Neural progenitor cell (in vitro differentiated cells): ENCODE results near the gene RPS6KA2. TPM values are rescaled to one million over a fixed set of nuclear protein-coding genes. Genes with fewer than 3 reads are reported as not detected.

Experiments
- DNase-seq: peaks from one replicate; pipeline ENCODE4 v3.0.0-alpha.2; 2016; ENCODE audit warnings: low spot score
- H2AFZ ChIP-seq: fragments of 200-600 bp; sonication (generic); replicated peaks from 2 replicates; pipeline ENCODE4 v1.6.1; 2016; ENCODE audit warnings: antibody characterized with exemption
- H3F3A ChIP-seq: fragments of 200-600 bp; sonication (generic); 2 replicates; pipeline ENCODE4 v1.6.1; 2016; ENCODE audit warnings: antibody characterized with exemption, low read depth
- H3K27ac ChIP-seq: fragments of 200-600 bp; sonication (generic); 2 replicates; pipeline ENCODE4 v1.5.1; 2016; ENCODE audit warnings: mild to moderate bottlenecking
- H3K27me3 ChIP-seq: fragments of 200-600 bp; sonication (generic); 2 replicates; pipeline ENCODE4 v1.6.1; 2016; ENCODE audit warnings: mild to moderate bottlenecking, moderate library complexity
- H3K36me3 ChIP-seq: fragments of 200-600 bp; sonication (generic); 2 replicates; pipeline ENCODE4 v1.5.1; 2016
- H3K4me1 ChIP-seq: fragments of 200-600 bp; sonication (generic); 2 replicates; pipeline ENCODE4 v1.6.1; 2016; ENCODE audit warnings: mixed run types
- H3K4me2 ChIP-seq: fragments of 200-600 bp; sonication (generic); 2 replicates; pipeline ENCODE4 v1.6.1; 2016
- H3K4me3 ChIP-seq: fragments of 200-600 bp; sonication (generic); 2 replicates; pipeline ENCODE4 v1.5.1; 2016
- H3K79me2 ChIP-seq: fragments of 200-600 bp; sonication (generic); 2 replicates; pipeline ENCODE4 v1.6.1; 2016; ENCODE audit warnings: low read depth
- H3K9ac ChIP-seq: fragments of 200-600 bp; sonication (generic); 2 replicates; pipeline ENCODE4 v1.6.1; 2016
- H3K9me3 ChIP-seq: fragments of 200-600 bp; sonication (generic); 2 replicates; pipeline ENCODE4 v1.5.1; 2016; ENCODE audit warnings: low read depth
- H4K20me1 ChIP-seq: fragments of 200-600 bp; sonication (generic); 2 replicates; pipeline ENCODE4 v1.6.1; 2016; ENCODE audit warnings: low read depth
- H3K27ac Mint-ChIP-seq: 3 replicates; pipeline ENCODE4 v1.8.0; 2021; ENCODE audit warnings: mixed read lengths
- H3K27me3 Mint-ChIP-seq: 2 replicates; pipeline ENCODE4 v1.8.0; 2022; ENCODE audit warnings: low read depth, mild to moderate bottlenecking, inconsistent platforms, moderate library complexity, mixed read lengths; ENCODE audit not compliant: insufficient read depth
- H3K36me3 Mint-ChIP-seq: 3 replicates; pipeline ENCODE4 v1.8.0; 2021; ENCODE audit warnings: mixed read lengths
- H3K4me1 Mint-ChIP-seq: 3 replicates; pipeline ENCODE4 v1.8.0; 2021; ENCODE audit warnings: mixed read lengths
- H3K4me3 Mint-ChIP-seq: 3 replicates; pipeline ENCODE4 v1.8.0; 2021; ENCODE audit warnings: mild to moderate bottlenecking, moderate library complexity, mixed read lengths
- H3K9me3 Mint-ChIP-seq: 3 replicates; pipeline ENCODE4 v1.8.0; 2020; ENCODE audit warnings: mixed read lengths
- EZH2 ChIP-seq: fragments of 200-600 bp; sonication (generic); IDR thresholded peaks from 2 replicates; pipeline ENCODE4 v1.6.1; 2017; ENCODE audit warnings: antibody characterized with exemption, mild to moderate bottlenecking, moderate library complexity
- EZH2phosphoT487 ChIP-seq: fragments of 200-600 bp; sonication (generic); IDR thresholded peaks from 2 replicates; pipeline ENCODE4 v1.6.1; 2017; ENCODE audit warnings: antibody characterized with exemption
- total RNA-seq: library from RNA; depleted of rRNA; stranded (reverse); fragments of >200 nt; gene quantifications from 2 replicates; pipeline ENCODE4 v1.2.3, GENCODE V29; 2015; ENCODE audit warnings: low replicate concordance
- TF ChIP-seq, protein P1 (sequence below): fragments of 200-600 bp; sonication (generic); IDR thresholded peaks from 2 replicates; pipeline ENCODE4 v1.5.1; 2017; ENCODE audit warnings: antibody characterized with exemption, mild to moderate bottlenecking

Gene RPS6KA2
- total RNA-seq, 1 donor from 2014 or later: 8.2 TPM

DNA sequence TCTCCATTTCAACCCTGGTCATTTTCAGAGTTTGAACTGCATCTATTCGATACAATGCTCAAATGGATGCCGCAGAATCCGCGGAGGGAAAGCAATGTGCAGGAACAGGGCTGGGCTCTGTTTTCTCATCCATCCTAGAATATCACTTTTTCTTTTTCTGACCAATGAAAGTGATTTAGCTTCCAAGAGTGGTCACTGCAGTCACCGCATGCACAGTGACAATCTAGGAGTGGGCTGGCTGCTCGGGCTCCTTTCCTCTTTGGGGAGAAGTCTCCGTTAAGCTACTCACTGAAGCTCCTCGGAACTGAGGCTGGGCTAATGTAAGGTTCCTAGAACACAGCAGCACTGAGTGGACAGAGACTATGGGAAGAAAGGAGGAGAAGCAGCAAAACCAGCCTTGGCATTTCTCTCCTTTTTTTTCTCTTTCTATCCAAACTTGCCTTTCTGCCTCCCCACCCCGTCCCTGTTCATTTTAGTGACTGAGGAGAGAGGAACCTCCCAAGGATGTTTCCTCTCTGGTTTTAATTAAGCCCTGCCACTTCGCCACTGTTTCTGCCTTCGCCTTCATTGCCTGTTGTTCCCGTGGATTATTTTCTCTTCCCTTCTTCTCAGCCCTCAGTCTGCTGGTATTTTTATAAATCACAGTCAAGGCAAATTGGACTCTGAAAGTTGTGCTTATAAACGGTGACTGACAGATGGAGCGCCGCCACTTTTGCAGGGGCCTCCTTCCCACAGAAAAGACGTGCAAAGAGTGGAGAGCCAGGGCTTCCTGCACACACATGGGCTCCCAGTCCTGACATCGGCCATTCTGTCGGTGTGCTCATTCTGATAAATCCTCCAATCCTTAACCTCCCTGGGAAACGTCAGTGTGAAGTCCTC, 81.7 kb downstream of the RPS6KA2 start:
- Histone ChIP-seq H3K36me3 (no peaks in the 10 kb centered on the region), H3K9ac (no peak overlapping the region), H4K20me1 (no peaks in the 10 kb centered on the region), H3K4me2 (no peak overlapping the region), H2AFZ (no peak overlapping the region), H3K27ac (no peak overlapping the region), H3K4me3 (no peak overlapping the region), H3K27me3 (no peaks in the 10 kb centered on the region), H3K9me3 (no peaks in the 10 kb centered on the region), H3K79me2 (no peaks in the 10 kb centered on the region), H3K4me1 (no peaks in the 10 kb centered on the region), H3F3A (no peaks in the 10 kb centered on the region)
- Mint-ChIP-seq H3K4me1 (peaks cover 13% of the 10 kb centered on the region), H3K27me3 (no peaks in the 10 kb centered on the region), H3K9me3 (peaks cover 11% of the 10 kb centered on the region), H3K27ac (no peak overlapping the region), H3K36me3 (peaks cover 11% of the 10 kb centered on the region), H3K4me3 (no peak overlapping the region)
- TF ChIP-seq, protein P1, sequence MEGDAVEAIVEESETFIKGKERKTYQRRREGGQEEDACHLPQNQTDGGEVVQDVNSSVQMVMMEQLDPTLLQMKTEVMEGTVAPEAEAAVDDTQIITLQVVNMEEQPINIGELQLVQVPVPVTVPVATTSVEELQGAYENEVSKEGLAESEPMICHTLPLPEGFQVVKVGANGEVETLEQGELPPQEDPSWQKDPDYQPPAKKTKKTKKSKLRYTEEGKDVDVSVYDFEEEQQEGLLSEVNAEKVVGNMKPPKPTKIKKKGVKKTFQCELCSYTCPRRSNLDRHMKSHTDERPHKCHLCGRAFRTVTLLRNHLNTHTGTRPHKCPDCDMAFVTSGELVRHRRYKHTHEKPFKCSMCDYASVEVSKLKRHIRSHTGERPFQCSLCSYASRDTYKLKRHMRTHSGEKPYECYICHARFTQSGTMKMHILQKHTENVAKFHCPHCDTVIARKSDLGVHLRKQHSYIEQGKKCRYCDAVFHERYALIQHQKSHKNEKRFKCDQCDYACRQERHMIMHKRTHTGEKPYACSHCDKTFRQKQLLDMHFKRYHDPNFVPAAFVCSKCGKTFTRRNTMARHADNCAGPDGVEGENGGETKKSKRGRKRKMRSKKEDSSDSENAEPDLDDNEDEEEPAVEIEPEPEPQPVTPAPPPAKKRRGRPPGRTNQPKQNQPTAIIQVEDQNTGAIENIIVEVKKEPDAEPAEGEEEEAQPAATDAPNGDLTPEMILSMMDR: no peak
- no peak for TF ChIP-seq EZH2
- no peak for TF ChIP-seq EZH2phosphoT487
- no peak for DNase-seq

DNA sequence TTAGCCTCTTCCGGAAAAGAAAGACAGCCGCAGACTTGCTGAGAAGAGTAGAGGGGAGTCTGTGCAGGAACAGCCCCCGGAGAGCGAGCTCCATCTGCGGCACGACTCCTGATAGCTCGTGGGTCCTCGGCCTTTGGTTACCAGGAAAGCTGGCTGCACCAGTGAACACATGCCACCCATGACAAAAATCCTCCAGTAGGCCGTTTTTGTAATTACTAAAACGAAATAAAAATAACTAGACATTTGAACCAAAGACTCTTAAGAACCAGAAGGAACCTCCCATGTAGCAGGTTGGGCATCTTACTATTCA, 82.8 kb downstream of the RPS6KA2 start:
- Histone ChIP-seq H3K4me1 (no peaks in the 10 kb centered on the region), H3K27ac (no peak overlapping the region), H3F3A (no peaks in the 10 kb centered on the region), H3K79me2 (no peaks in the 10 kb centered on the region), H3K36me3 (no peaks in the 10 kb centered on the region), H2AFZ (no peak overlapping the region), H3K4me3 (no peak overlapping the region), H3K9ac (no peak overlapping the region), H3K9me3 (no peaks in the 10 kb centered on the region), H3K27me3 (no peaks in the 10 kb centered on the region), H4K20me1 (no peaks in the 10 kb centered on the region), H3K4me2 (no peak overlapping the region)
- DNase-seq: no peak
- Mint-ChIP-seq H3K27ac (no peak overlapping the region), H3K36me3 (peaks cover 6% of the 10 kb centered on the region), H3K4me3 (no peak overlapping the region), H3K4me1 (peaks cover 22% of the 10 kb centered on the region), H3K9me3 (peaks cover 7% of the 10 kb centered on the region), H3K27me3 (no peaks in the 10 kb centered on the region)
- TF ChIP-seq EZH2phosphoT487: no peak
- TF ChIP-seq EZH2: no peak
- TF ChIP-seq, protein P1: no peak

DNA sequence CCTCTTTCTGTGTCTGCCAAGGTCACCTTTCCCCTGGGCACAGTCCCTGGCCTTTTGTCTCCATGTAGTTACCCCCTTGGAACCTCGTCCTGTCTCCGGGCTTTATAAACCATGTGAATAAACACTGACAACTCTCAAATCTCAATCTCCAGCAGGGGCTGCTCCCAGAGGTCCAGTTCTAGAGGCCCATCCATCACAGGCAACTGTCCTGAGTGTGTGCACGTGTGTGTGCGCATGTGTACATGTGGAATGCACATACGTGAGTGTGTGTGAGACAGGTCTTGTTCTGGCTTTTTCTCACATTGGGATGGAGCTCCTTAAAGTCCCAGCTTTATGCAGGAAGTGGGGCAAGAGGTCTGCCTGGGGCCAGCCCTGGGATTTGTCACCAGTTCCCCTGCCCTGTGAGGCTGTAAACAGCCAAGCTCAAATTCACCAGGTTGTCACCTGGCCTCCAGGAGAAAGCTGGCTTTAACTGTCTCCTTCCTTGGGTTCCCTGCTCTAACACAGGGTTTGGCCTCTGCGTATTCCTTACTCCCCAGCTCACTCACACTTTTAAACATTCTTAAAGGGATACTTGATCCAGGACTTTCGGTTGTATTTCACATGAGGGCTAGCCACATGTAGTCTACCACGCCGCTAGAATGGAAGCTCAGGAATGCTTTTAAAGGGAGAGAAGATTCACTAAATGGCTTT, 83.3 kb downstream of the RPS6KA2 start:
- H3K4me1 ChIP-seq: no peaks in the 10 kb centered on the region
- no peak overlapping the region for H3K27ac ChIP-seq
- no peaks in the 10 kb centered on the region for H3F3A ChIP-seq
- H3K27me3 ChIP-seq: no peaks in the 10 kb centered on the region
- DNase-seq: no peak
- H4K20me1 ChIP-seq: no peaks in the 10 kb centered on the region
- Mint-ChIP-seq H3K36me3 (peaks cover 6% of the 10 kb centered on the region), H3K27ac (no peak overlapping the region), H3K27me3 (no peaks in the 10 kb centered on the region), H3K4me1 (peaks cover 23% of the 10 kb centered on the region), H3K4me3 (no peak overlapping the region), H3K9me3 (peaks cover 5% of the 10 kb centered on the region)
- no peak overlapping the region for H2AFZ ChIP-seq
- H3K4me3 ChIP-seq: no peak overlapping the region
- H3K9me3 ChIP-seq: no peaks in the 10 kb centered on the region
- H3K36me3 ChIP-seq: no peaks in the 10 kb centered on the region
- H3K9ac ChIP-seq: no peak overlapping the region
- TF ChIP-seq, protein P1: no peak
- no peak for TF ChIP-seq EZH2
- H3K79me2 ChIP-seq: no peaks in the 10 kb centered on the region
- H3K4me2 ChIP-seq: no peak overlapping the region
